CD14-positive monocyte (primary cell): ENCODE measurements around the gene CFHR5. TPM values are rescaled to one million over a fixed set of nuclear protein-coding genes. Genes with fewer than 3 reads are reported as not detected.

Source experiments
- DNase-seq, 3 donors: peaks; one replicate each; pipeline ENCODE4 v3.0.0-alpha.2; 2011 to 2022
- H2AFZ ChIP-seq: 2 replicates; pipeline ENCODE4 v1.6.0; 2012; ENCODE audit warnings: mild to moderate bottlenecking, low read depth, low read length, inconsistent platforms; ENCODE audit not compliant: insufficient read depth, poor library complexity, severe bottlenecking
- H3K27ac ChIP-seq, 2 donors: 1 replicate in 1 of 2; 2 replicates in 1 of 2; pipeline ENCODE4 v1.5.1; 2012 to 2013; ENCODE audit warnings: low read length in 2 of 2, control low read depth in 1 of 2, inconsistent platforms in 1 of 2, low read depth in 1 of 2, mild to moderate bottlenecking in 1 of 2
- H3K27me3 ChIP-seq, 2 donors: one replicate each; pipeline versions ENCODE4 v1.6.0 to v1.6.1; 2011 to 2013; ENCODE audit warnings: low read length in 2 of 2; ENCODE audit not compliant: control insufficient read depth in 2 of 2, insufficient read depth in 2 of 2
- H3K36me3 ChIP-seq, 2 donors: replicated peaks in 1 of 2; 1 replicate in 1 of 2; 2 replicates in 1 of 2; pipeline versions ENCODE4 v1.5.1 to v1.6.1; 2012 to 2013; ENCODE audit warnings: low read length in 2 of 2, control low read depth in 1 of 2, inconsistent platforms in 1 of 2, mild to moderate bottlenecking in 1 of 2; ENCODE audit not compliant: insufficient read depth in 2 of 2, control insufficient read depth in 1 of 2
- H3K4me1 ChIP-seq, 2 donors: 1 replicate in 1 of 2; 2 replicates in 1 of 2; pipeline versions ENCODE4 v1.5.1 to v1.6.1; 2012 to 2013; ENCODE audit warnings: low read length in 2 of 2, control low read depth in 1 of 2, inconsistent platforms in 1 of 2, mild to moderate bottlenecking in 1 of 2, moderate library complexity in 1 of 2; ENCODE audit not compliant: insufficient read depth in 2 of 2, control insufficient read depth in 1 of 2
- H3K4me2 ChIP-seq: replicated peaks from 2 replicates; pipeline ENCODE3; 2012; ENCODE audit warnings: low read length, moderate library complexity, mild to moderate bottlenecking; ENCODE audit not compliant: poor library complexity, severe bottlenecking; ENCODE audit errors: extremely low read depth
- H3K4me3 ChIP-seq, 3 experiments: fragments of 200-600 bp in 1 of 3; sonication (generic) in 1 of 3; replicated peaks in 1 of 3; 1 replicate in 2 of 3; 2 replicates in 1 of 3; pipeline ENCODE4 v1.5.1; 2011 to 2013; ENCODE audit warnings: low read length in 3 of 3, mild to moderate bottlenecking in 3 of 3, control low read depth in 2 of 3, low read depth in 2 of 3, inconsistent platforms in 1 of 3, moderate library complexity in 1 of 3
- H3K79me2 ChIP-seq: 2 replicates; pipeline ENCODE4 v1.6.0; 2012; ENCODE audit warnings: mild to moderate bottlenecking, control low read depth, inconsistent platforms, low read length, moderate library complexity; ENCODE audit not compliant: insufficient read depth
- H3K9ac ChIP-seq: 2 replicates; pipeline ENCODE4 v1.6.0; 2017; ENCODE audit warnings: low read length, mild to moderate bottlenecking; ENCODE audit not compliant: insufficient read depth, poor library complexity, severe bottlenecking
- H3K9me3 ChIP-seq, 2 donors: replicated peaks in 1 of 2; 1 replicate in 1 of 2; 2 replicates in 1 of 2; pipeline versions ENCODE4 v1.5.1 to v1.6.1; 2012 to 2013; ENCODE audit warnings: low read length in 2 of 2, control low read depth in 1 of 2; ENCODE audit not compliant: control insufficient read depth in 1 of 2, insufficient read depth in 1 of 2
- H4K20me1 ChIP-seq: 2 replicates; pipeline ENCODE4 v1.6.0; 2012; ENCODE audit warnings: mild to moderate bottlenecking, low read length, control low read depth, moderate library complexity; ENCODE audit not compliant: insufficient read depth
- H3K27ac Mint-ChIP-seq, 7 donors: one replicate each; pipeline ENCODE4 v1.8.0; 2020; ENCODE audit warnings: mild to moderate bottlenecking in 7 of 7, mixed read lengths in 7 of 7, moderate library complexity in 6 of 7, inconsistent platforms in 2 of 7
- H3K27me3 Mint-ChIP-seq, 3 donors: one replicate each; pipeline ENCODE4 v1.8.0; 2021 to 2022; ENCODE audit warnings: low read depth in 3 of 3, mild to moderate bottlenecking in 3 of 3, mixed read lengths in 3 of 3, moderate library complexity in 3 of 3, inconsistent platforms in 1 of 3
- H3K36me3 Mint-ChIP-seq, 2 donors: one replicate each; pipeline ENCODE4 v1.8.0; 2020; ENCODE audit warnings: mixed read lengths in 2 of 2, inconsistent platforms in 1 of 2, mild to moderate bottlenecking in 1 of 2
- H3K4me1 Mint-ChIP-seq: one replicate; pipeline ENCODE4 v1.8.0; 2020; ENCODE audit warnings: mild to moderate bottlenecking, mixed read lengths
- H3K4me3 Mint-ChIP-seq, 2 donors: one replicate each; pipeline ENCODE4 v1.8.0; 2020; ENCODE audit warnings: mild to moderate bottlenecking in 2 of 2, mixed read lengths in 2 of 2, moderate library complexity in 1 of 2
- H3K9me3 Mint-ChIP-seq, 7 donors: one replicate each; pipeline ENCODE4 v1.8.0; 2020 to 2022; ENCODE audit warnings: mixed read lengths in 7 of 7, mild to moderate bottlenecking in 6 of 7, moderate library complexity in 6 of 7, inconsistent platforms in 2 of 7
- WGBS: methylation state at CpG from one replicate; pipeline ENCODE4 v1.1.5; 2013; ENCODE audit warnings: missing lambda C conversion rate; ENCODE audit not compliant: insufficient coverage; 5-methylcytosine and 5-hydroxymethylcytosine counted together
- intact Hi-C, 2 donors: fragments of 100-400 bp; cut with micrococcal nuclease; formaldehyde crosslinking; loops; one replicate each; pipeline versions ENCODE4 v1.15.0 to v1.15.1; 2023
- polyA plus RNA-seq, 3 donors: library from polyadenylated mRNA; depleted of rRNA in 1 of 3; unstranded in 2 of 3; stranded (reverse) in 1 of 3; fragments of 300-500 nt in 2 of 3; fragments of >200 nt in 1 of 3; fragmentation: Illumina TruSeq in 2 of 3; gene quantifications; 1 replicate in 2 of 3; 2 replicates in 1 of 3; pipeline ENCODE4 v1.2.3, GENCODE V29; 2012 to 2021
- TF ChIP-seq, protein P1 (sequence below): fragments of 200-600 bp; IDR thresholded peaks from one replicate; pipeline ENCODE4 v1.8.0; 2022; ENCODE audit warnings: antibody characterized with exemption, mild to moderate bottlenecking

The CFHR5 gene
- polyA plus RNA-seq, 3 donors: not detected

DNA sequence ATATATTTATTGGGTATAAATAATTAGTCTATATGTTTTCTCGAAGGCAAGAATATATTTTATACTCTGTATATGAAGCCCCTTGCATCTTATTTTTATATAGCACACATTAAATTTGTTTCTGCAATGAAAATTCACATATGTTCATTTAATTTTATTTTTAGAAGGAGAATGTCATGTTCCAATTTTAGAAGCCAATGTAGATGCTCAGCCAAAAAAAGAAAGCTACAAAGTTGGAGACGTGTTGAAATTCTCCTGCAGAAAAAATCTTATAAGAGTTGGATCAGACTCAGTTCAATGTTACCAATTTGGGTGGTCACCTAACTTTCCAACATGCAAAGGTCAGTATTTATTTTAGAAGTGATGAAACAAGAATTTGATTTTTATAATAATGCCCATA, 16.6 kb downstream of the CFHR5 start:
- intact Hi-C loops: no loop called here
- Histone ChIP-seq H3K27me3 (no peaks in the 10 kb centered on the region), H3K9me3 (peaks cover 0 to 3% of the 10 kb centered on the region in 2 donors), H3K79me2 (no peaks in the 10 kb centered on the region), H3K27ac (no peak overlapping the region), H3K9ac (no peak overlapping the region), H3K36me3 (no peaks in the 10 kb centered on the region), H3K4me1 (no peaks in the 10 kb centered on the region), H2AFZ (no peak overlapping the region), H3K4me2 (no peak overlapping the region), H4K20me1 (no peaks in the 10 kb centered on the region), H3K4me3 (no peak overlapping the region)
- no peak overlapping the region for H3K4me3 Mint-ChIP-seq
- DNase-seq: no peak
- H3K36me3 Mint-ChIP-seq: no peaks in the 10 kb centered on the region
- no peaks in the 10 kb centered on the region for H3K4me1 Mint-ChIP-seq
- no peak overlapping the region for H3K27ac Mint-ChIP-seq
- TF ChIP-seq, protein P1, sequence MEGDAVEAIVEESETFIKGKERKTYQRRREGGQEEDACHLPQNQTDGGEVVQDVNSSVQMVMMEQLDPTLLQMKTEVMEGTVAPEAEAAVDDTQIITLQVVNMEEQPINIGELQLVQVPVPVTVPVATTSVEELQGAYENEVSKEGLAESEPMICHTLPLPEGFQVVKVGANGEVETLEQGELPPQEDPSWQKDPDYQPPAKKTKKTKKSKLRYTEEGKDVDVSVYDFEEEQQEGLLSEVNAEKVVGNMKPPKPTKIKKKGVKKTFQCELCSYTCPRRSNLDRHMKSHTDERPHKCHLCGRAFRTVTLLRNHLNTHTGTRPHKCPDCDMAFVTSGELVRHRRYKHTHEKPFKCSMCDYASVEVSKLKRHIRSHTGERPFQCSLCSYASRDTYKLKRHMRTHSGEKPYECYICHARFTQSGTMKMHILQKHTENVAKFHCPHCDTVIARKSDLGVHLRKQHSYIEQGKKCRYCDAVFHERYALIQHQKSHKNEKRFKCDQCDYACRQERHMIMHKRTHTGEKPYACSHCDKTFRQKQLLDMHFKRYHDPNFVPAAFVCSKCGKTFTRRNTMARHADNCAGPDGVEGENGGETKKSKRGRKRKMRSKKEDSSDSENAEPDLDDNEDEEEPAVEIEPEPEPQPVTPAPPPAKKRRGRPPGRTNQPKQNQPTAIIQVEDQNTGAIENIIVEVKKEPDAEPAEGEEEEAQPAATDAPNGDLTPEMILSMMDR: no peak
- WGBS: no CpG with 5 or more reads among the region's 2 CpGs
- H3K27me3 Mint-ChIP-seq: peaks cover 0 to 2% (median 0%) of the 10 kb centered on the region in 3 donors
- peaks cover 0 to 16% (median 8%) of the 10 kb centered on the region in 7 donors for H3K9me3 Mint-ChIP-seq

DNA sequence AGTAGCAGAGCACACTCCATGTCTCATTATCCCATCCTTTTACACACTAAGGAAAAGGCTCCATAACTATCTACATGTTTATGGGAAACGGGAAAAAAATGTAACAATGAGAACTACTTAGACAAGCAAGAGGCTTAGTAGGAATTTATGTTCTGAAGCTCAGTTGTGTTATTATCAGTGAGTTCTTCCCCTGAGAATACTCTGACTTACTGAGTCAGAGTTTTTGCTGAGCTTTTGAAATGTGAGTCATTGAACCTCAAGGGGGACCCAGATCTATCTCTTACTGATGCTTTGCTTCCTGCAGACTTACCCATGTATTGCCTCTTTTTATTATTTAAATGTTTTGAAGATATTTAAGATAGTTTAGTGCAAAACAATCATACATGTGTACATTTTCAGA, 20.1 kb downstream of the CFHR5 start:
- no peak for DNase-seq
- H3K4me3 ChIP-seq: no peak overlapping the region
- H3K4me2 ChIP-seq: no peak overlapping the region
- TF ChIP-seq, protein P1: no peak
- Mint-ChIP-seq H3K4me3 (no peak overlapping the region), H3K36me3 (no peaks in the 10 kb centered on the region), H3K4me1 (no peaks in the 10 kb centered on the region), H3K9me3 (peaks cover 0 to 5% (median under 1%) of the 10 kb centered on the region in 7 donors), H3K27ac (no peak overlapping the region), H3K27me3 (peaks cover 0 to 2% (median 0%) of the 10 kb centered on the region in 3 donors)
- H3K9ac ChIP-seq: no peak overlapping the region
- H3K79me2 ChIP-seq: no peaks in the 10 kb centered on the region
- peaks cover 0 to 1% of the 10 kb centered on the region in 2 donors for H3K9me3 ChIP-seq
- no peak overlapping the region for H2AFZ ChIP-seq
- H4K20me1 ChIP-seq: no peaks in the 10 kb centered on the region
- WGBS: no CpG with 5 or more reads among the region's 1 CpG
- no peak overlapping the region for H3K27ac ChIP-seq
- H3K36me3 ChIP-seq: no peaks in the 10 kb centered on the region
- intact Hi-C loops: no loop called here
- H3K4me1 ChIP-seq: no peaks in the 10 kb centered on the region
- no peaks in the 10 kb centered on the region for H3K27me3 ChIP-seq
